Skin of body (tissue), 2 donors: Measurements from ENCODE around the gene LMBR1. TPM values are rescaled to one million over a fixed set of nuclear protein-coding genes. Genes with fewer than 3 reads are reported as not detected.
"Not testable (repeated sequence)": the region's sequence is repeated elsewhere in the genome, so short reads cannot be mapped to it uniquely, and the experiment has no call there.

ENCODE experiments used
- DNase-seq: peaks from one replicate; lab custom pipeline; 2025; lab: John Stamatoyannopoulos, UW
- total RNA-seq: library from RNA; depleted of rRNA; stranded (reverse); fragments of >200 nt; gene quantifications from one replicate; pipeline ENCODE4 v1.2.3, GENCODE V29; 2014

LMBR1 gene
- total RNA-seq, 1 donor from 2014 or later, result 70.7 TPM

GRCh38 chr7:156698512-156698911, 194.5 kb downstream of the LMBR1 start:
- DNase-seq, result not testable (repeated sequence)

- DNase-seq, result not testable (repeated sequence)
Measured at GRCh38 chr7:156697283-156697682, 195.7 kb downstream of the LMBR1 start.

- no peak for DNase-seq
Measured at GRCh38 chr7:156693627-156694026, 199.4 kb downstream of the LMBR1 start.

- DNase-seq, result no peak
Measured at GRCh38 chr7:156692849-156693248, 200.1 kb downstream of the LMBR1 start.

- DNase-seq, result no peak
Measured at GRCh38 chr7:156691764-156692163, 201.2 kb downstream of the LMBR1 start.

- DNase-seq, result no peak
Measured at GRCh38 chr7:156684661-156685060, 208.3 kb downstream of the LMBR1 start.

- DNase-seq, result no peak
Measured at GRCh38 chr7:156684251-156684650, 208.7 kb downstream of the LMBR1 start.

- no peak for DNase-seq
Measured at GRCh38 chr7:156682928-156683327, 210.1 kb downstream of the LMBR1 start.

GRCh38 chr7:156680281-156680680, 212.7 kb downstream of the LMBR1 start:
- no peak for DNase-seq

- DNase-seq, result no peak
Measured at GRCh38 chr7:156677374-156678054, 215.5 kb downstream of the LMBR1 start.

- no peak for DNase-seq
Measured at GRCh38 chr7:156676263-156676662, 216.7 kb downstream of the LMBR1 start.

GRCh38 chr7:156675721-156676120, 217.3 kb downstream of the LMBR1 start:
- DNase-seq, result no peak

GRCh38 chr7:156673902-156674301, 219.1 kb downstream of the LMBR1 start:
- no peak for DNase-seq

GRCh38 chr7:156673454-156673853, 219.5 kb downstream of the LMBR1 start:
- DNase-seq, result no peak

GRCh38 chr7:156669035-156669828, 223.8 kb downstream of the LMBR1 start:
- no peak for DNase-seq

- no peak for DNase-seq
Measured at GRCh38 chr7:156668130-156668741, 224.7 kb downstream of the LMBR1 start.

GRCh38 chr7:156667110-156667426, 225.9 kb downstream of the LMBR1 start:
- no peak for DNase-seq

- DNase-seq, result no peak
Measured at GRCh38 chr7:156666368-156667109, 226.4 kb downstream of the LMBR1 start.

- DNase-seq, result no peak
Measured at GRCh38 chr7:156665101-156665500, 227.9 kb downstream of the LMBR1 start.

- no peak for DNase-seq
Measured at GRCh38 chr7:156662277-156662676, 230.7 kb downstream of the LMBR1 start.

- DNase-seq, result no peak
Measured at GRCh38 chr7:156661637-156662036, 231.3 kb downstream of the LMBR1 start.

- no peak for DNase-seq
Measured at GRCh38 chr7:156659961-156660360, 233.0 kb downstream of the LMBR1 start.
